ENCODE results near the gene PPIL6.

PPIL6 gene

GRCh38 chr6:109360281-109360680 lies 80.1 kb downstream of the PPIL6 start:
- no peak for DNase-seq

- no peak for DNase-seq
Measured at GRCh38 chr6:109359248-109359647, 81.2 kb downstream of the PPIL6 start.

GRCh38 chr6:109358204-109358603 lies 82.2 kb downstream of the PPIL6 start:
- DNase-seq, result no peak

GRCh38 chr6:109356237-109356636 lies 84.2 kb downstream of the PPIL6 start:
- no peak for DNase-seq

- no peak for DNase-seq
Measured at GRCh38 chr6:109351231-109352130, 88.9 kb downstream of the PPIL6 start.

GRCh38 chr6:109349419-109349987 lies 90.9 kb downstream of the PPIL6 start:
- DNase-seq, result no peak

- no peak for DNase-seq
Measured at GRCh38 chr6:109348226-109348625, 92.2 kb downstream of the PPIL6 start.

GRCh38 chr6:109347779-109348178 lies 92.6 kb downstream of the PPIL6 start:
- no peak for DNase-seq

GRCh38 chr6:109345986-109346385 lies 94.4 kb downstream of the PPIL6 start:
- no peak for DNase-seq

GRCh38 chr6:109344226-109344625 lies 96.2 kb downstream of the PPIL6 start:
- DNase-seq, result no peak

- DNase-seq, result no peak
Measured at GRCh38 chr6:109343518-109343917, 96.9 kb downstream of the PPIL6 start.

- no peak for DNase-seq
Measured at GRCh38 chr6:109342911-109343310, 97.5 kb downstream of the PPIL6 start.

GRCh38 chr6:109342506-109342905 lies 97.9 kb downstream of the PPIL6 start:
- DNase-seq, result no peak

- DNase-seq, result no peak
Measured at GRCh38 chr6:109340811-109341210, 99.6 kb downstream of the PPIL6 start.

Measured in CD4-positive, alpha-beta T cell treated with Interleukin-15 for 1 hour (primary cell).